ENCODE data around the gene KSR1. TPM values are rescaled to one million over a fixed set of nuclear protein-coding genes. Genes with fewer than 3 reads are reported as not detected.
A peak's percentile ranks its signal among the peaks of the same experiment; 100 is the strongest.
"Not testable (repeated sequence)": the region's sequence is repeated elsewhere in the genome, so short reads cannot be mapped to it uniquely, and the experiment has no call there.

KSR1 gene
- total and polyA plus RNA-seq, 4 donors: 23.0 to 71.1 (median 47.0) TPM

DNA sequence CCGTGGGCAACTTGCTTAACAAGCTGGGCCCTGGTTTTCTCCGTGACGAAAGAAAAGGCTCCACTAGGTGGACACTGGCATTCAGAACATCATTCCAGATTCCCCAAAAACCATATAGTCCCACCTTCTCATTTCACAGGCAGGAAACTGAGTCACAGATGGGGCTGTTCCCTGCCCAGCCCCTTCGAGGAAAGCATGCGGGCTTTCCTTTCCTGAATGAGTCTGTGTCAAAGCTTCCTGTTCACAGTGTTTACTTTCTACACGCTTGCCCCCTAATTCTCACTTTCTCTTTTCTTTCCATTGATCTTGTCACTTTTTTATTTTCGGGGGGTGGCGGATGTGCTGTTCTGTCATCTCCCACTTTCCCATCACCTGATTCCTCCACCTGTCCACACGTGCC, 164.5 kb downstream of the KSR1 start:
- Histone ChIP-seq H3K4me1 (ENCODE audit: control insufficient read depth, insufficient read depth, low read length) (peaks cover 23% of the 10 kb centered on the region), H3K4me3 (ENCODE audit: low read depth, low read length) (no peak overlapping the region), H3K36me3 (ENCODE audit: control insufficient read depth, insufficient read depth, low read length) (peaks cover 85% of the 10 kb centered on the region), H3K9me3 (ENCODE audit: control insufficient read depth, insufficient read depth, low read length) (no peaks in the 10 kb centered on the region), H3K27me3 (ENCODE audit: control insufficient read depth, insufficient read depth, low read length) (no peaks in the 10 kb centered on the region), H3K27ac (ENCODE audit: low read depth, low read length) (no peak overlapping the region)
- WGBS (ENCODE audit: insufficient coverage): 97% methylated on average over 9 of the region's 9 CpGs
- no peak for DNase-seq (ENCODE audit: low read depth in 4 of 6, low spot score in 6 of 6)

DNA sequence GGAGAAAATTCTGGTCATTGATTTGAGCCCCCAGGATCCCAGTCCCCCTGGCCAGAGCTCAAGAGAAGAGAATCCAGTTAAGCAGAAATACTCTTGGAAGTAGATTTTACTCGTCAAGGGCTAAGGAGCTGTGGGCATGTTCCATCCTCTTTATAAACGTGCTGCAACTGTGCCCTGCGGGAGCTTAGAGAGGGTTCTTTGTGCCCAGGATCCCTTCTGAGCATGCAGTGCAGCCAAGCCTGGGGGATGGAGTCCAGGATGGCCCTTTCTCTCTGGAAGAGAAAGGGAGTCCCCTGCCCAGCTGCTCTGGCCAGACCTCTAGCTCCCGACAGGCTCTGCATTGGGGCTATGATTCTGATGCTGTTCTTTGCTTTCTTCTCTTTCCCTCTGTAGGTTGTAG, 165.3 kb downstream of the KSR1 start:
- no peaks in the 10 kb centered on the region for H3K27me3 ChIP-seq (ENCODE audit: control insufficient read depth, insufficient read depth, low read length)
- H3K4me1 ChIP-seq (ENCODE audit: control insufficient read depth, insufficient read depth, low read length): peaks cover 23% of the 10 kb centered on the region
- no peaks in the 10 kb centered on the region for H3K9me3 ChIP-seq (ENCODE audit: control insufficient read depth, insufficient read depth, low read length)
- 54% methylated on average over 4 of the region's 4 CpGs for WGBS (ENCODE audit: insufficient coverage)
- no peak overlapping the region for H3K27ac ChIP-seq (ENCODE audit: low read depth, low read length)
- H3K36me3 ChIP-seq (ENCODE audit: control insufficient read depth, insufficient read depth, low read length): peaks cover 84% of the 10 kb centered on the region
- H3K4me3 ChIP-seq (ENCODE audit: low read depth, low read length): no peak overlapping the region
- peak in 1 of 6 donors; percentile 52 for DNase-seq (ENCODE audit: low read depth in 4 of 6, low spot score in 6 of 6)

DNA sequence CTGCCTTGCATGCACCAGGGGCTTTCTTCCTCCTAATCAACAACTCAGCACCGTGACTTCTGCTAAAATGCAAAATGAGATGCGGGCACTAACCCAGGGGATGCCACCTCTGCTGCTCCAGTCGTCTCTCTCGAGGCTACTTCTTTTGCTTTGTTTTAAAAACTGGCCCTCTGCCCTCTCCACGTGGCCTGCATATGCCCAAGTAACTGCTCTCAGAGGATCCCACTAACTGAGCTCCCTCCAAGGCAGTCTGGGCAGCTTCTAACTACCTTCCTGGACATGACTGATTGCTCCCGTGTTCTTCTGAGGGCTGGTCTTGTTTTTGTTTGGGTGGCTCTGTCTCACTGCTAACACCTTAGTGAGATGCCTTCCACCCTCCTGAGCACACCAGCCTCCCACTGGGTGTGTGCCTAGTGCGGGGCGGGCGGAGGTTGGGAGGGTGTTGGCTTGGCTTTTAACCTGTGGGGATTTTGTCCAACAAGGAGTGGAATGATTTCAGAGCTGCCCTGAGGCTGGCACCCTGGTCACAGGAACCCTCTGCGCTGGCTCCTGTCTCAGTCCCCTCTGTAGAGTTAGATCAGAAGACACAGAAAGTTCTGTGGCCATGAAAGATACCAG, 165.8 kb downstream of the KSR1 start:
- peaks cover 23% of the 10 kb centered on the region for H3K4me1 ChIP-seq (ENCODE audit: control insufficient read depth, insufficient read depth, low read length)
- H3K27ac ChIP-seq (ENCODE audit: low read depth, low read length): no peak overlapping the region
- H3K4me3 ChIP-seq (ENCODE audit: low read depth, low read length): no peak overlapping the region
- H3K9me3 ChIP-seq (ENCODE audit: control insufficient read depth, insufficient read depth, low read length): no peaks in the 10 kb centered on the region
- peaks cover 79% of the 10 kb centered on the region for H3K36me3 ChIP-seq (ENCODE audit: control insufficient read depth, insufficient read depth, low read length)
- DNase-seq (ENCODE audit: low read depth in 4 of 6, low spot score in 6 of 6): no peak
- no peaks in the 10 kb centered on the region for H3K27me3 ChIP-seq (ENCODE audit: control insufficient read depth, insufficient read depth, low read length)
- WGBS (ENCODE audit: insufficient coverage): 69% methylated on average over 9 of the region's 10 CpGs

DNA sequence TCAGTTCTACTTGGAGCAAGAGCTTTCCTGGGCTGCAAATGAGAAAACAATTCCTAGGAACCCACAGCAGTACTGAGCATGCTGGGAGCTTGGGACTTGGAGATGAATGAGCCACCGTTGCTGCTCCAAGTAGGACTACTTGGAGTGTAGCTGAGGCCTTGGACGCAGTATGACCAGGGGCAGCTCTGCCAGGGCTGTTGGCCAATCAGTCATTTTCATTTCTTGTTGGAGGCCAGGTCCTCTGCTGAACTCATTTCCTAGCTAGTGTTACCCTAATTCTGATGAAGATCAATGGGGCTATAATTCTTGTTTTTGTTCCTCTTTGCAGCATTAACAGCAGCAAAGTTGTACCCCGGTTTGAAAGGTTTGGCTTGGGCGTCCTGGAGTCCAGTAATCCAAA, 166.7 kb downstream of the KSR1 start:
- DNase-seq (ENCODE audit: low read depth in 4 of 6, low spot score in 6 of 6): no peak
- 79% methylated on average over 4 of the region's 4 CpGs for WGBS (ENCODE audit: insufficient coverage)
- peaks cover 69% of the 10 kb centered on the region for H3K36me3 ChIP-seq (ENCODE audit: control insufficient read depth, insufficient read depth, low read length)
- H3K4me1 ChIP-seq (ENCODE audit: control insufficient read depth, insufficient read depth, low read length): peaks cover 23% of the 10 kb centered on the region
- H3K4me3 ChIP-seq (ENCODE audit: low read depth, low read length): no peak overlapping the region
- H3K9me3 ChIP-seq (ENCODE audit: control insufficient read depth, insufficient read depth, low read length): no peaks in the 10 kb centered on the region
- H3K27me3 ChIP-seq (ENCODE audit: control insufficient read depth, insufficient read depth, low read length): no peaks in the 10 kb centered on the region
- H3K27ac ChIP-seq (ENCODE audit: low read depth, low read length): no peak overlapping the region

DNA sequence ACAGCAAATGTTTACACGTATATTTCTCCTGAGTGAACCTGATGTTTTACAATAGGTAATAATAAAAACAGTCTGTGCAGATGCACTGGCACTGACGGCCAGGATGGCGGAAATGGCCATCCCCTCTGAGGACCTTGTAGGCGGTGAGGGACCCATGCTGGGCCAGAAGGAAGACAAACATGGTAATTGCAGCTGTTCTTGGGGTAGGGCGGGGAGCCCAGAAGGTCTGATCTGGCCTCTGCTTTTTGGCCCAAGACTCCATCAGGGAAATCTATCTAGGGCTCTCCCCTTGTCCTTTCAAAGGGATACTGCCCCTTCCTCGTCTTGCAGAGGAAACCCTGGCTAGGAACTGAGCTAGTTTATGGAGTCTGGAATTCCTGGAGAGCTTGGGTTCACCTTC, 167.4 kb downstream of the KSR1 start:
- peaks cover 23% of the 10 kb centered on the region for H3K4me1 ChIP-seq (ENCODE audit: control insufficient read depth, insufficient read depth, low read length)
- DNase-seq (ENCODE audit: low read depth in 4 of 6, low spot score in 6 of 6): no peak
- peaks cover 63% of the 10 kb centered on the region for H3K36me3 ChIP-seq (ENCODE audit: control insufficient read depth, insufficient read depth, low read length)
- H3K27ac ChIP-seq (ENCODE audit: low read depth, low read length): no peak overlapping the region
- 86% methylated on average over 4 of the region's 6 CpGs for WGBS (ENCODE audit: insufficient coverage)
- H3K9me3 ChIP-seq (ENCODE audit: control insufficient read depth, insufficient read depth, low read length): no peaks in the 10 kb centered on the region
- H3K27me3 ChIP-seq (ENCODE audit: control insufficient read depth, insufficient read depth, low read length): no peaks in the 10 kb centered on the region
- H3K4me3 ChIP-seq (ENCODE audit: low read depth, low read length): no peak overlapping the region

DNA sequence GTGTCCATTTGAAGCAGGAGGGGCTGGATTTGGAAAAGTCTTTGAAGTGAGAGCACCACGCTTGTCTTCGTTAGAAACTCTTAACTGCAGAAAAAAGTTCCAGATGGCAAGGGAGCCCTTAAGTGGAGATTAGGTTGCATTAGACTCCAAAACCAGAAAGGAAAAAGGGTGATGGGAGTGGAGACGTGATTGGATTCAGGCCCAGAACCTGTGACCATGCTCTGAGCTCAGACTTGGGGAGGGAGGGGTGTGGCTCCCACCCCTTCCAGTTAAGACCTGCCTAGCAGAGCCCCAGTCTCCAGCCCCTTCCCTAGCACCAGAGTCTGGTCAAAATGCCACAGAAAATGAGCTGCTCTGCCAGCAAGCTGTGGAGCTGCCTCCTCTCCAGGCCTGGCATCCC, 168.3 kb downstream of the KSR1 start:
- no peaks in the 10 kb centered on the region for H3K9me3 ChIP-seq (ENCODE audit: control insufficient read depth, insufficient read depth, low read length)
- no peaks in the 10 kb centered on the region for H3K27me3 ChIP-seq (ENCODE audit: control insufficient read depth, insufficient read depth, low read length)
- no peak overlapping the region for H3K27ac ChIP-seq (ENCODE audit: low read depth, low read length)
- WGBS (ENCODE audit: insufficient coverage): 94% methylated on average over 3 of the region's 3 CpGs
- peaks cover 59% of the 10 kb centered on the region for H3K36me3 ChIP-seq (ENCODE audit: control insufficient read depth, insufficient read depth, low read length)
- H3K4me1 ChIP-seq (ENCODE audit: control insufficient read depth, insufficient read depth, low read length): peaks cover 23% of the 10 kb centered on the region
- DNase-seq (ENCODE audit: low read depth in 4 of 6, low spot score in 6 of 6): no peak
- no peak overlapping the region for H3K4me3 ChIP-seq (ENCODE audit: low read depth, low read length)

DNA sequence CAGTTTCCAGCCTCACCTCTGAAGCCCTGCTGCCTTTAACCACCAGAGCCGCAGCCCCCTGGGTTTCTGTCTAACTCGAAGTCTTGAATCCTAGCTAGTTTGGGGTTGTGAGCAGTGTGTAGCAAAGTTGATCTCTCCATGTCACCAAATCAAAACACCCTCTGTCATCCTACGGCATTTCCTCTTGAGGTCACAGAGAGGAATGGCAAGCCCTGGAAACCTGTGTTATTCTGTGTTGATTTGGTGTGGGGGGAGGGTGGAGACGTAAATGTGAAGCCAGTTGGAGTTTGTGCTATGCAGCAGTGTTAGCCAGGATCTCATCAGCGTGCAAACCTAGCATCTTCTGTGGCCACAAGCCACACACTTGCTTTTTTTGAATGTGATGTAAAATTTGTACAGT, 169.6 kb downstream of the KSR1 start:
- no peak for DNase-seq (ENCODE audit: low read depth in 4 of 6, low spot score in 6 of 6)
- Histone ChIP-seq H3K36me3 (ENCODE audit: control insufficient read depth, insufficient read depth, low read length) (peaks cover 46% of the 10 kb centered on the region), H3K4me3 (ENCODE audit: low read depth, low read length) (no peak overlapping the region), H3K27ac (ENCODE audit: low read depth, low read length) (no peak overlapping the region), H3K9me3 (ENCODE audit: control insufficient read depth, insufficient read depth, low read length) (no peaks in the 10 kb centered on the region), H3K4me1 (ENCODE audit: control insufficient read depth, insufficient read depth, low read length) (peaks cover 18% of the 10 kb centered on the region), H3K27me3 (ENCODE audit: control insufficient read depth, insufficient read depth, low read length) (no peaks in the 10 kb centered on the region)
- WGBS (ENCODE audit: insufficient coverage): 100% methylated on average over 1 of the region's 5 CpGs

DNA sequence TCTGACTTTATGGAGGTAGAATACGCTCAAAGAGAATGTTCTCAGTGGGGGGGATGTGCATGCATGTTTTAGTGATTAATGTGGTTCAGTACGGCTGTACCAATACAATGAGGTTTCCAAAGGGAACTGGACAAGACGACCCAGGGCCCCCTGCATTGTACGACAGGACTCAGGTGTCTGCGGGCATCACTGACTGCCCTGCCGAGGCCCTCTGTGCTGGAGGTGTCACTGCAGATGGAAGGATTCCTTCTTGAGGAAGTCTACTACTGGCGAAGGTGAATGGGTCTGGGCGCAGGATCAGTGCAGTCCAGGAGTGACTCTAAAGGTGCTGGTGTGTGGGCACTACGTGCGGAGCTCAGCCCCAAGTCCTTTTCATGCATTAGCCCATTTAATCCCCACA, 171.3 kb downstream of the KSR1 start:
- WGBS (ENCODE audit: insufficient coverage): 64% methylated on average over 7 of the region's 10 CpGs
- H3K4me1 ChIP-seq (ENCODE audit: control insufficient read depth, insufficient read depth, low read length): peaks cover 10% of the 10 kb centered on the region
- no peak overlapping the region for H3K4me3 ChIP-seq (ENCODE audit: low read depth, low read length)
- H3K36me3 ChIP-seq (ENCODE audit: control insufficient read depth, insufficient read depth, low read length): peaks cover 31% of the 10 kb centered on the region
- H3K9me3 ChIP-seq (ENCODE audit: control insufficient read depth, insufficient read depth, low read length): no peaks in the 10 kb centered on the region
- H3K27ac ChIP-seq (ENCODE audit: low read depth, low read length): no peak overlapping the region
- no peaks in the 10 kb centered on the region for H3K27me3 ChIP-seq (ENCODE audit: control insufficient read depth, insufficient read depth, low read length)
- DNase-seq (ENCODE audit: low read depth in 4 of 6, low spot score in 6 of 6): no peak

DNA sequence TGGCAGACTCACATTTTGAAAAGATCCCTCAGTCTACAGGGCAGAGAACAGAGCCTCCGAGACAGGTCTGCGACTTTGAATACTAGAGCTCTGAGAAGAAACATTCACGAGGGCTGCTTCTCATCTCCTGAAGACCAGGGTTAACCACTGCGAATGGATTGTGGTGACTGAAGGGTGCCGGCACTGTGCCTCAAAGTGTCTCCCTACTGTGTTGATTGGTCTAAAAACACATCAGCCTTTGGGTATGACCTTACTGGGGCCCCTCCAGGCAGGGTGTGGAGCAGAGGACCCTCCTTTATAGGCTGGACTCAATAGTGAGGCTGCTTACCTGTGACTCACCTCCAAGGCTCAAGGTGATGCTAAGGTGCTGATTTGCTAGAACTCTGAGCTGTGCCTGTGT, 172.1 kb downstream of the KSR1 start:
- Histone ChIP-seq H3K4me3 (ENCODE audit: low read depth, low read length) (no peak overlapping the region), H3K27me3 (ENCODE audit: control insufficient read depth, insufficient read depth, low read length) (no peaks in the 10 kb centered on the region), H3K4me1 (ENCODE audit: control insufficient read depth, insufficient read depth, low read length) (peaks cover 19% of the 10 kb centered on the region), H3K36me3 (ENCODE audit: control insufficient read depth, insufficient read depth, low read length) (peaks cover 23% of the 10 kb centered on the region), H3K9me3 (ENCODE audit: control insufficient read depth, insufficient read depth, low read length) (no peaks in the 10 kb centered on the region), H3K27ac (ENCODE audit: low read depth, low read length) (no peak overlapping the region)
- DNase-seq (ENCODE audit: low read depth in 4 of 6, low spot score in 6 of 6): no peak
- WGBS (ENCODE audit: insufficient coverage): 92% methylated on average over 5 of the region's 5 CpGs

DNA sequence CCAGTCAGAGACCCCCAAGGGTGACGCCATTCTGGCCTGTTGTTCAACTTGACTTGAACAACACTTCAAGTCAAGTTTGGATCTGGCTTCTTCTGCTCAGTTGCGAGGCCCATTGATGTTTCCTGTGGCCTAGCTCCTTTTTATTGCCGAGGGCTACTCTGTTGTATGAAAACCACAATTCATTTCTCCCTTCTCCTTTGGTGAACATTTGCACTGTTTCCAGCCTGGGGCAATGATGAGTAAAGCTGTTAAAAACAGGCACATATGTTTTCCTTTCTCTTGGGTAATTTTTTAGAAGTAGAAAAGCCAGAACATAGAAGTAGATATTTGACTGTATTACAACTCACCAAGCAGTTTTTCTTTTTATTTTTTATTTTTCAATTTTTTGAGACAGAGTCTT, 173.0 kb downstream of the KSR1 start:
- DNase-seq (ENCODE audit: low read depth in 4 of 6, low spot score in 6 of 6); H3K27me3 ChIP-seq (ENCODE audit: control insufficient read depth, insufficient read depth, low read length); H3K4me3 ChIP-seq (ENCODE audit: low read depth, low read length); H3K9me3 ChIP-seq (ENCODE audit: control insufficient read depth, insufficient read depth, low read length); H3K27ac ChIP-seq (ENCODE audit: low read depth, low read length): not testable (repeated sequence)
- Histone ChIP-seq H3K36me3 (ENCODE audit: control insufficient read depth, insufficient read depth, low read length) (peaks cover 14% of the 10 kb centered on the region), H3K4me1 (ENCODE audit: control insufficient read depth, insufficient read depth, low read length) (peaks cover 27% of the 10 kb centered on the region)
- WGBS (ENCODE audit: insufficient coverage): 94% methylated on average over 3 of the region's 3 CpGs
